ENCODE data around the gene MGA. TPM values are rescaled to one million over a fixed set of nuclear protein-coding genes. Genes with fewer than 3 reads are reported as not detected.

MGA gene
- total RNA-seq, 1 donor from 2014 or later, result 38.3 TPM

DNA sequence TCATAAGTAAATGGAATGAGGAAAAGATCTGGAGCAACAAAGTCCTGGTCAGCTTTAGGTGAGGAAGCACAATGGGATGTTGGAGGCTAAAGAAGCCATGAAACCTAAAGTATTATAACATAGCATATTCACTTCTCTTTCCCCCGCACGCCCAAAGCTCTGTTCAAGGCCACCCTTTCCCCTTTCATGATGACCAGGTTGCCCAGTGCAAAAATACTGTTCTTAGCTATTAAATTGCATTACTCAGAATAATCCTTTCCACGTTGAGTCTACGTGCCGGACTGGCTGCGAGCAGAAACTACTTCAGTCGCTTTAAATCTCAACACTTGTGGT lies 113.5 kb downstream of the MGA start:
- Mint-ChIP-seq H3K27me3 (ENCODE audit: low read depth) (no peaks in the 10 kb centered on the region), H3K4me1 (ENCODE audit: low read depth) (peaks cover 51% of the 10 kb centered on the region), H3K27ac (ENCODE audit: unreplicated experiment) (peak overlapping the region; percentile 92), H3K9me3 (ENCODE audit: low read depth) (no peaks in the 10 kb centered on the region), H3K4me3 (ENCODE audit: unreplicated experiment) (peak overlapping the region; percentile 80), H3K36me3 (ENCODE audit: low read depth) (no peaks in the 10 kb centered on the region)
- TF ChIP-seq CTCF (IDR thresholded peaks at IDR 0.05), result no peak
- no peak for DNase-seq (ENCODE audit: low spot score)

DNA sequence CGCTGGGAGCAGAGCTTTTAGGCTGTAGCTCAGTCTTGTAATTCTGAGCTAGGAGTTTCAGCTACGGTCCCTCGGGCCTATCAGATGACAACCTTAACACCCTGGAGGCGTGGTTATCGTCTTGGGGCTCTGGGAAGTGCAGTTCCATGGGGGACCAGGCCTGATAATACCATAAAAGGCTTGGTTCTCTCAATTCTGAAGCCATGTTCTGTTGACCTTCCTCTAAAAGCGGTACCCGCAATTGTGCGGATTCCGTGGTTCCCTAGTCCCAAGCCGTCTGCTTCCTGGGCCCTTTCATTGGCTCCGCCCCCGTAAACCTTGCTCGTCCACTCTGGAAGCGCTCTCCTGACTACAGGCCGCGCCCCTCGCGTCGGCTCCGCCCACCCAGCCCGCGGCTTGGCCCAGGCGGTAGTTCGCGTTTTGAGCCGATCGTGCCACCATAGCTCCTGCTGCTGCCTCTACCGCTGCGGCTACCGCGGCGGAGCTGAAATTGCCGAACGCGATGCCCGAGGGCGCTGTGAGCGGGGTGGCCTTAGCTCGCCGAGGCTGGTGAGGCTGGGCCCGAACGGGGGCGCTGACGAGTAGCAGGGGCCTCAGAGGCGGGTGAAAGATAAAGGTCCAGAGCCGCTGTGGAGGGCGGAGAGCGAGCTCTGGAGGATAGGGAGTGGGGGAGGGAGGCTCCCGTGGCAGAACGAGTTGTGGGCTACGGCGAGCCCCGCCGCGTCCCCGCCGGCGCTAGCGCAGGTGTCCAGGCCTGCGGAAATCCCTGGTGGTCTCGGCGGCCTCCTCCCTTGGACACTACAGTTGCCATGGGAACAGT lies 114.1 kb downstream of the MGA start, which contains the start of gene MAPKBP1:
Gene MAPKBP1, plus strand, starts transcription at position 423 of the 820 bp plus-strand sequence. CDS start 792 bp downstream, outside the sequence.
- H3K4me1 Mint-ChIP-seq (ENCODE audit: low read depth), result peaks cover 55% of the 10 kb centered on the region
- DNase-seq (ENCODE audit: low spot score), result peak; percentile 98
- peak within 1 kb of the TSS; percentile 80 for H3K4me3 Mint-ChIP-seq (ENCODE audit: unreplicated experiment)
- no peaks in the 10 kb centered on the region for H3K9me3 Mint-ChIP-seq (ENCODE audit: low read depth)
- H3K27ac Mint-ChIP-seq (ENCODE audit: unreplicated experiment), result peak within 1 kb of the TSS; percentile 92
- no peaks in the 10 kb centered on the region for H3K27me3 Mint-ChIP-seq (ENCODE audit: low read depth)
- TF ChIP-seq CTCF (IDR thresholded peaks at IDR 0.05), result peak; percentile 86
- no peaks in the 10 kb centered on the region for H3K36me3 Mint-ChIP-seq (ENCODE audit: low read depth)

DNA sequence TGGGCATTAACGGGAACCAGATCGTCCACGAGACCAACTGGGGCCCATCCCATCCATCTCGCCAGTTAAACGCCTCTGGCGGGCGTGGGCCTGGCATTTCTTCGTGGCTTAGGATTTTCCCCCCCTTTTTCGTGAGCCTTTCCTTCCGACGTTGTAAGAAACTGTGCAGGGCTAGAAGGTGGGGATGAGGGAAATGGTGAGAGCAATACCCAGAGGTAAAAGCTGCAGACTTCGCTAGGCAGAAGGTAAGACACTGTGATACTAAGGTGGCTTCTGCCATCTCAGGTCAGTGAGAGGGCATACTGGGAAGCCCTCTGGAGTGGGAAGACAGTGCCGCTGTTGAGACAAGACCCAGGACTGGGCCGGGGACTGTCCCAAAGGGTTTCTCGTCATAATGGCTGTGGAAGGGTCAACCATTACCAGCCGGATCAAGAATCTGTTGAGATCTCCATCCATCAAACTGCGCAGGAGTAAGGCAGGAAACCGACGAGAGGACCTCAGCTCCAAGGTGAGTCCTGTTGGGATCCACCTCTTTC lies 114.7 kb downstream of the MGA start:
- no peak for TF ChIP-seq CTCF (IDR thresholded peaks at IDR 0.05)
- Mint-ChIP-seq H3K27me3 (ENCODE audit: low read depth) (no peaks in the 10 kb centered on the region), H3K9me3 (ENCODE audit: low read depth) (no peaks in the 10 kb centered on the region), H3K4me3 (ENCODE audit: unreplicated experiment) (peak overlapping the region; percentile 80), H3K36me3 (ENCODE audit: low read depth) (no peaks in the 10 kb centered on the region), H3K27ac (ENCODE audit: unreplicated experiment) (peak overlapping the region; percentile 92), H3K4me1 (ENCODE audit: low read depth) (peaks cover 61% of the 10 kb centered on the region)
- DNase-seq (ENCODE audit: low spot score), result no peak

- no peak for TF ChIP-seq CTCF (IDR thresholded peaks at IDR 0.05)
- Mint-ChIP-seq H3K4me3 (ENCODE audit: unreplicated experiment) (peak overlapping the region; percentile 80), H3K9me3 (ENCODE audit: low read depth) (no peaks in the 10 kb centered on the region), H3K36me3 (ENCODE audit: low read depth) (no peaks in the 10 kb centered on the region), H3K4me1 (ENCODE audit: low read depth) (peaks cover 68% of the 10 kb centered on the region), H3K27ac (ENCODE audit: unreplicated experiment) (no peak overlapping the region), H3K27me3 (ENCODE audit: low read depth) (no peaks in the 10 kb centered on the region)
- no peak for DNase-seq (ENCODE audit: low spot score)
These were observed 115.4 kb downstream of the MGA start for GRCh38 chr15:41775651-41776050.

DNA sequence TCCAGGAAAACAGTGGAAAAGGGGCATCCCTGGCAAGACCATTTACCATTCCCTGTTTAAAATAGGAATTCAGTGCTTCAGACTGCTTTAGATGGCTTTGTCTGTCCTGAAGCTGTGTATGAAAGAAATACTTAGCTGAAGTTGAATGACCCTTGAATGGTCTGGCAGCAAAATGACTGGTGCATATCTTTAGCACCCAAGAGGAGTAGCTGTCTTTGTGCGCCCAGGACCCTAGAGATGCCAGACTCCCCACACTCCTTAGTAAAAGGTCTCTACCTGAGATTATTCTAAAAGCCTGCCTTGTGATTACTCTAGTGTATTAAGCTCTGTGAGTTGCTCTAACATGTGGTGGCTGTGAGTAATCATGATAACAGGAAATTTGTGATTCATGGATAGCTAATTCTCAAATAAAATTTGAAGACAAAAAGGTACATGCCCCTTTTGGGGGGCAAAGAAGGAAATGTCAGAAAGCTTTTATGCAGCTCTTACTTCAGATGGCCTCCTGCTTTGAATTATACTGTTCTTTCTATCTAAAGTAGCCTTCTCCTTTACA lies 117.3 kb downstream of the MGA start:
- no peak overlapping the region for H3K4me3 Mint-ChIP-seq (ENCODE audit: unreplicated experiment)
- H3K27ac Mint-ChIP-seq (ENCODE audit: unreplicated experiment), result no peak overlapping the region
- H3K36me3 Mint-ChIP-seq (ENCODE audit: low read depth), result no peaks in the 10 kb centered on the region
- no peaks in the 10 kb centered on the region for H3K9me3 Mint-ChIP-seq (ENCODE audit: low read depth)
- DNase-seq (ENCODE audit: low spot score), result no peak
- no peaks in the 10 kb centered on the region for H3K27me3 Mint-ChIP-seq (ENCODE audit: low read depth)
- no peak for TF ChIP-seq CTCF (IDR thresholded peaks at IDR 0.05)
- peaks cover 76% of the 10 kb centered on the region for H3K4me1 Mint-ChIP-seq (ENCODE audit: low read depth)

Data from chondrocyte (in vitro differentiated cells).